ENCODE data around the gene MPPED2. TPM values are rescaled to one million over a fixed set of nuclear protein-coding genes. Genes with fewer than 3 reads are reported as not detected.

The MPPED2 gene
- total RNA-seq, 2 donors from 2014 or later: 0.57 to 1.8 TPM

DNA sequence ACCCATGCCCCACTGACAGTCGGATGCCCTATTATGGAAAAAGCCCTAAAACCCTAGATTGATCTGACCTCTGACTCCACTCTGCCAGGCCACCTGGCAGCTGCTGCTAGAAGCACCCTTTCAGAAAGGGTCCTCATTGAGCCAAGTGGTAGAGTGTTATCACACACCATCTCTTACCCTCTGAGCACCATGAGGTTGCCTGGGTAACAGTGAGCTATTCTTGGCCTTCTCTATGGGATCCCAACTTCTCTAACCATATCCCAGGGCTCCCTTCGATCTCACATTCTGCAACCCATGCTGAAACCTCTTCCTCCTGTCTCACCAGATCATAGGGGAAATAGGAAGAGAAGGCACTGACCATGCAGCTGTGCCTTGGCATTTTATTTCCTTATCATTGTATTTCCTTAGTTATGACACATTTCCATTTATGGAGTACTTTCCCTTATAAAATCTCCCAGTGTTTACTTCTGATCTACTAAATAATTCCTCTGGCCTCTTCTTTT, 52.7 kb downstream of the MPPED2 start:
- TF ChIP-seq, protein P1, sequence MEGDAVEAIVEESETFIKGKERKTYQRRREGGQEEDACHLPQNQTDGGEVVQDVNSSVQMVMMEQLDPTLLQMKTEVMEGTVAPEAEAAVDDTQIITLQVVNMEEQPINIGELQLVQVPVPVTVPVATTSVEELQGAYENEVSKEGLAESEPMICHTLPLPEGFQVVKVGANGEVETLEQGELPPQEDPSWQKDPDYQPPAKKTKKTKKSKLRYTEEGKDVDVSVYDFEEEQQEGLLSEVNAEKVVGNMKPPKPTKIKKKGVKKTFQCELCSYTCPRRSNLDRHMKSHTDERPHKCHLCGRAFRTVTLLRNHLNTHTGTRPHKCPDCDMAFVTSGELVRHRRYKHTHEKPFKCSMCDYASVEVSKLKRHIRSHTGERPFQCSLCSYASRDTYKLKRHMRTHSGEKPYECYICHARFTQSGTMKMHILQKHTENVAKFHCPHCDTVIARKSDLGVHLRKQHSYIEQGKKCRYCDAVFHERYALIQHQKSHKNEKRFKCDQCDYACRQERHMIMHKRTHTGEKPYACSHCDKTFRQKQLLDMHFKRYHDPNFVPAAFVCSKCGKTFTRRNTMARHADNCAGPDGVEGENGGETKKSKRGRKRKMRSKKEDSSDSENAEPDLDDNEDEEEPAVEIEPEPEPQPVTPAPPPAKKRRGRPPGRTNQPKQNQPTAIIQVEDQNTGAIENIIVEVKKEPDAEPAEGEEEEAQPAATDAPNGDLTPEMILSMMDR (IDR thresholded peaks at IDR 0.05): no peak
- intact Hi-C loops (cut with DNase I): no loop called here
- no peak overlapping the region for H3K4me3 ChIP-seq
- no peaks in the 10 kb centered on the region for H3K9me3 ChIP-seq
- H3K4me1 ChIP-seq: no peaks in the 10 kb centered on the region
- no peak for DNase-seq
- no peak overlapping the region for H3K9ac ChIP-seq (ENCODE audit: low read depth in 2 of 2, low read length in 2 of 2)
- no peaks in the 10 kb centered on the region for H3K27me3 ChIP-seq
- H3K27ac ChIP-seq: no peak overlapping the region
- no peaks in the 10 kb centered on the region for H3K36me3 ChIP-seq

DNA sequence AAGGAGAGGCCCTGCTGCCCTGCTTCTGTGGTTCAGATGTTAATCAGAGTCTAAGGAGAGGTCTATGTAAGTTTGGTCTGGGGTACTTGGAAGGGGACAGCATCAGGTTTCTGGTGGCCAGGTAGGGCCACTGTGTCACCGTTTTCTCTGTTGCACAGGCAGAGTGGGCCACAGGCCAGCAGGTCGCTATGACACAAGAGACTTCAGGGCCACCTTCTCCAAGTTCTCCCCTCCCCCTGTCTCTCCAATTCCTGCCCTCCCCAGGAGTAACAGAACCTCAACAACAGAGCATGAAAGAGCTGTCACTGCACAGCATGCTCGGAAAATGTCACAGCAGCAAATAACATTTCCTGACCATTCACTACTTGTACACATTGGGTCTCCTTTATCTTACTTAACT, 58.6 kb downstream of the MPPED2 start:
- no peaks in the 10 kb centered on the region for H3K9me3 ChIP-seq
- TF ChIP-seq, protein P1 (IDR thresholded peaks at IDR 0.05): no peak
- intact Hi-C loops (cut with DNase I): no loop called here

DNA sequence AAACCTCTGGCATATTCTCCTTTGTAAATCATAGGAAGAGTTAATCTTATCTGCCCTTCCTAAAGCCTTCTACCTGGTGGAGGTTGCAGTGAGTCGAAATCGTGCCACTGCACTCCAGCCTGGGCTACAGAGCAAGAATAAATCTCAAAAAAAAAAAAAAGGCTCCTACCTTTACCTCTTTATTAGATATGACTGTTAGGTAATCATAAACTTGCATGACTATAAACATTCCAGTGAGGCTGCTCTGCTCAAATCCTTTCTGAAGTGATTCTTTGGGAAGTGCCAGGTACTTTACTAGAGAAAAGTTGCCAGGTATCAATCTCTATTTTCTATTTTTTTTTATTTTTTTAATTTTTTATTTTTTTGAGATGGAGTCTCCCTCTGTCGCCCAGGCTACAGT, 59.6 kb downstream of the MPPED2 start:
- H3K9me3 ChIP-seq: no peaks in the 10 kb centered on the region
- no peaks in the 10 kb centered on the region for H3K36me3 ChIP-seq
- no peak for DNase-seq
- no peak overlapping the region for H3K9ac ChIP-seq (ENCODE audit: low read depth in 2 of 2, low read length in 2 of 2)
- H3K27ac ChIP-seq: no peak overlapping the region
- intact Hi-C loops (cut with DNase I): no loop called here
- no peaks in the 10 kb centered on the region for H3K4me1 ChIP-seq
- H3K27me3 ChIP-seq: no peaks in the 10 kb centered on the region
- TF ChIP-seq, protein P1 (IDR thresholded peaks at IDR 0.05): no peak
- no peak overlapping the region for H3K4me3 ChIP-seq

More for the DNA sequence above, 58.6 kb downstream of the MPPED2 start:
- Histone ChIP-seq H3K27me3 (no peaks in the 10 kb centered on the region), H3K27ac (no peak overlapping the region), H3K4me1 (no peaks in the 10 kb centered on the region), H3K36me3 (no peaks in the 10 kb centered on the region), H3K9ac (ENCODE audit: low read depth in 2 of 2, low read length in 2 of 2) (no peak overlapping the region), H3K4me3 (no peak overlapping the region)
- no peak for DNase-seq

DNA sequence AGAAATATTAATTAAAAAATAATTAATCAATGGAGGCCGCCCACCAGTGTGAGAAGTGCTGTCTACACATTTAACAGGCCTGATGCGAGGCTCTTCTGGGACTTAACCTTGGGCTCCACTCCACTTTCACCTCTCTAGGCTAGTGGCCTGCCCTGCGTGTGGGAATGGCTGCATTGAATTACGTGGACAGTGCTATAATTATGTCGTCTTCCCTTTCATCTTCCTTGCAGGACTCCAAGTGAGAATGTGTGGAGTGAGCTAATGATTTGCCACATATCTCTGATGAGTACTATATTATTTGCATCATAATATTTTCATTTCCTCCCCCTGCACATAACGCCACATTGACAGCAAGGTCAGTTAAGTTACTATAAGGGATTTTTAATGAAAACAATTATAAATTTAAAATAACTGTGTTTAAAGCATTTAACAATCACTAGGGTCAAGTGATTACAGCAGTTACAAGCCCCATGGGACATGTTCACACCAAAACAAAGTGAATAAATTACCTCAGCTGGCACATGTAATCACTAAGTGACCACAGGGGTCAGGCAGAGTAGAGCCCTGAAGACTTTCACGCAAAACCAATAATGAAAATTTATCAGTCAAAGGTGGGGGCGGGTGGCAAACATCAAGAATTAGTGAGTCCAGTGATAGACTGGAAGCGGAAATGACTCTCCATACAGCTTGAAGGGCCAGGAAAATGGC, 63.5 kb downstream of the MPPED2 start:
- Histone ChIP-seq H3K36me3 (no peaks in the 10 kb centered on the region), H3K4me1 (no peaks in the 10 kb centered on the region), H3K4me3 (no peak overlapping the region), H3K9me3 (no peaks in the 10 kb centered on the region), H3K27ac (no peak overlapping the region), H3K9ac (ENCODE audit: low read depth in 2 of 2, low read length in 2 of 2) (no peak overlapping the region), H3K27me3 (no peaks in the 10 kb centered on the region)
- TF ChIP-seq, protein P1 (IDR thresholded peaks at IDR 0.05): no peak
- intact Hi-C loops (cut with DNase I): no loop called here
- DNase-seq: no peak

DNA sequence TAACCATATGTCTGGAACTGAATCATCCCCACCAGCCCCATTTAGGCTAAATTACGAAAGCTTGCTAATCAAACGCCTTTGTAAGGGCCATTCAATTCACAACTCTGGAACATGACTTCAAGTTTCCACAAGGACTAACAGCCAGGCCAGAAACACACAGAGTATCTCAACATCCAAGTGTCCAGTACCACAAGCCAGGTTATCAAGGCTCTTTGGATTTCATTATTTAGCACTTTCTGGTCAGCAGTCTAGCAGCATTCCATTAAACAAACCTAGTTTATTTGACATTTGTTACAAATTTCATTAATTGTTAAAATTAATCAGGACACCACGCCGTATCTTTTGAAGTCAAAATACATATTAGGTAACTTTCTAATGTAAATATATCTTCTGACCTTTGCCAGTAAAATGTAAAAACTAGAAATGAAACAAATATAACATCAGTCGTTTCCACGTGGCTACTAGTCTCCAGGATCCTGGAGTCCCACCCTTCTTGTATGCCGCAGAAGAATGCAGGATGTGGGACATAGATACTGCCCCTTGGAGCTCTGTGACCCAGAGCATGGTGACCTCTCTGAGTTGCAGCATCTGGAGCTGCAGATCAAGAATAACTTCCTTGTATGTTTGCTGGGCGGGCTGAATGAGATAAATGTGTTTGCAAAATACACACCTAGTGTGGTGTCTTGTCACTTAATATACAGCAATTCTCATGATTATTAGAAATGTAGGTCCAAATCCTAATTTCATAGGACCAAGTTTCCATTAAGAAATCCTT, 64.7 kb downstream of the MPPED2 start:
- TF ChIP-seq, protein P1 (IDR thresholded peaks at IDR 0.05): no peak
- Histone ChIP-seq H3K9ac (ENCODE audit: low read depth in 2 of 2, low read length in 2 of 2) (no peak overlapping the region), H3K9me3 (no peaks in the 10 kb centered on the region), H3K4me3 (no peak overlapping the region), H3K27ac (no peak overlapping the region), H3K27me3 (no peaks in the 10 kb centered on the region), H3K36me3 (no peaks in the 10 kb centered on the region), H3K4me1 (no peaks in the 10 kb centered on the region)
- DNase-seq: no peak
- intact Hi-C loops (cut with DNase I): no loop called here
